IMR-90 (cell line): ENCODE results near the gene CBX3.
"Not testable (repeated sequence)": the region's sequence is repeated elsewhere in the genome, so short reads cannot be mapped to it uniquely, and the experiment has no call there.

Experiments
- BHLHE40 ChIP-seq: fragments of 150-350 bp; IDR thresholded peaks from 2 replicates; pipeline ENCODE4 v1.6.1; 2016; ENCODE audit warnings: mild to moderate bottlenecking, low read depth, low read length
- CHD1 ChIP-seq: IDR thresholded peaks from 2 replicates; pipeline ENCODE4 v1.6.1; 2012; ENCODE audit warnings: low read depth, low read length, improper control_type of control experiment
- CTCF ChIP-seq: conservative IDR thresholded peaks from 2 replicates; pipeline ENCODE4 v1.5.1; 2012; ENCODE audit warnings: mild to moderate bottlenecking, low read depth, low read length, improper control_type of control experiment
- FOS ChIP-seq: fragments of 150-350 bp; IDR thresholded peaks from 2 replicates; pipeline ENCODE4 v1.6.1; 2016; ENCODE audit warnings: low read depth, low read length
- MAFK ChIP-seq: IDR thresholded peaks from 2 replicates; pipeline ENCODE4 v1.6.1; 2012; ENCODE audit warnings: low read depth, low read length, improper control_type of control experiment
- MAZ ChIP-seq: IDR thresholded peaks from 2 replicates; pipeline ENCODE4 v1.6.1; 2012; ENCODE audit warnings: low read depth, mild to moderate bottlenecking, low read length, improper control_type of control experiment, moderate library complexity, borderline replicate concordance
- MXI1 ChIP-seq: IDR thresholded peaks from 2 replicates; pipeline ENCODE4 v1.6.1; 2012; ENCODE audit warnings: low read depth, mild to moderate bottlenecking, low read length, moderate library complexity, borderline replicate concordance
- NFE2L2 ChIP-seq: fragments of 150-350 bp; IDR thresholded peaks from 2 replicates; pipeline ENCODE4 v1.6.1; 2016; ENCODE audit warnings: low read depth, mild to moderate bottlenecking, low read length
- POLR2A ChIP-seq: IDR thresholded peaks from 2 replicates; pipeline ENCODE4 v1.6.1; 2012; ENCODE audit warnings: mild to moderate bottlenecking, low read depth, low read length
- RAD21 ChIP-seq: IDR thresholded peaks from 2 replicates; pipeline ENCODE4 v1.6.1; 2012; ENCODE audit warnings: low read length, improper control_type of control experiment
- RCOR1 ChIP-seq: IDR thresholded peaks from 2 replicates; pipeline ENCODE4 v1.6.1; 2012; ENCODE audit warnings: mild to moderate bottlenecking, low read length, improper control_type of control experiment; ENCODE audit not compliant: insufficient replicate concordance
- RFX5 ChIP-seq: IDR thresholded peaks from 2 replicates; pipeline ENCODE4 v1.8.0; 2012; ENCODE audit warnings: low read depth, mild to moderate bottlenecking, low read length, moderate library complexity
- SMC3 ChIP-seq: fragments of 150-350 bp; IDR thresholded peaks from 2 replicates; pipeline ENCODE4 v1.6.1; 2016; ENCODE audit warnings: low read depth, mild to moderate bottlenecking, antibody characterized with exemption, low read length, moderate library complexity
- USF2 ChIP-seq: fragments of 150-350 bp; IDR thresholded peaks from 2 replicates; pipeline ENCODE4 v1.6.1; 2017; ENCODE audit warnings: mild to moderate bottlenecking, antibody characterized with exemption, low read length, low read depth

GRCh38 chr7:26184281-26185101, 17.1 kb upstream of the CBX3 start:
- TF ChIP-seq CTCF, RCOR1, BHLHE40, SMC3, MXI1, POLR2A, MAZ, RAD21, NFE2L2, FOS, RFX5, MAFK, USF2, CHD1: not testable (repeated sequence)
